ENCODE results near the gene PLAC9. TPM values are rescaled to one million over a fixed set of nuclear protein-coding genes. Genes with fewer than 3 reads are reported as not detected.

PLAC9 gene
- total RNA-seq, 2 donors from 2014 or later: 6.5 to 39.9 TPM

DNA sequence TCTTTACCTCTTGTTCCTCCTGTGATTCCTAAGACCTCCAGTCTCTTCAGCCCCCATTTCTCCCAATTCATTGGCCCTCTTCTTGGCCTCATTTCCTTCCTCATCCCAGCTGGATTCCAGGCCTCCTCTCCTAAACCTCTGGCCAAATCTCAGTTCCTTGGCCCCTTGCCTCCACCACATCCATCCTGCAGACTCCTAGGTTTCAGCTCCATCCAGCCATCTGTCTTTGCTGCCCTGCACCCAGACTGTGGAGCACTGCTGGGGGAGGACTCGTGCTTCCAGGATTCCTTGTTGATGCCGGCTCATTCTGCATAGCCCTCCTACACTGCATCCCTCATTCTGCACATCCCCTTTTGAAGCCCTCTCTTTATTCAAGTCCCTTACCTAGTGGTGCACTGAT lies 6.7 kb downstream of the PLAC9 start:
- DNase-seq: no peak
- TF ChIP-seq POLR2A (IDR thresholded peaks at IDR 0.05): no peak
- TF ChIP-seq, protein P1, sequence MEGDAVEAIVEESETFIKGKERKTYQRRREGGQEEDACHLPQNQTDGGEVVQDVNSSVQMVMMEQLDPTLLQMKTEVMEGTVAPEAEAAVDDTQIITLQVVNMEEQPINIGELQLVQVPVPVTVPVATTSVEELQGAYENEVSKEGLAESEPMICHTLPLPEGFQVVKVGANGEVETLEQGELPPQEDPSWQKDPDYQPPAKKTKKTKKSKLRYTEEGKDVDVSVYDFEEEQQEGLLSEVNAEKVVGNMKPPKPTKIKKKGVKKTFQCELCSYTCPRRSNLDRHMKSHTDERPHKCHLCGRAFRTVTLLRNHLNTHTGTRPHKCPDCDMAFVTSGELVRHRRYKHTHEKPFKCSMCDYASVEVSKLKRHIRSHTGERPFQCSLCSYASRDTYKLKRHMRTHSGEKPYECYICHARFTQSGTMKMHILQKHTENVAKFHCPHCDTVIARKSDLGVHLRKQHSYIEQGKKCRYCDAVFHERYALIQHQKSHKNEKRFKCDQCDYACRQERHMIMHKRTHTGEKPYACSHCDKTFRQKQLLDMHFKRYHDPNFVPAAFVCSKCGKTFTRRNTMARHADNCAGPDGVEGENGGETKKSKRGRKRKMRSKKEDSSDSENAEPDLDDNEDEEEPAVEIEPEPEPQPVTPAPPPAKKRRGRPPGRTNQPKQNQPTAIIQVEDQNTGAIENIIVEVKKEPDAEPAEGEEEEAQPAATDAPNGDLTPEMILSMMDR (IDR thresholded peaks at IDR 0.05): no peak
- intact Hi-C loops (cut with DNase I): no loop called here
- no peaks in the 10 kb centered on the region for H3K9me3 ChIP-seq
- no peak overlapping the region for H3K27ac ChIP-seq
- H3K4me3 ChIP-seq: no peak overlapping the region
- H3K36me3 ChIP-seq (replicated peaks in 1 of 2; ENCODE audit: insufficient read depth in 1 of 2, low read depth in 2 of 2): no peaks in the 10 kb centered on the region
- H3K4me1 ChIP-seq: peaks cover 9% of the 10 kb centered on the region
- H3K27me3 ChIP-seq: peaks cover 5 to 8% of the 10 kb centered on the region in 2 donors
- 55 to 67% methylated on average over 2 of the region's 2 CpGs for WGBS, 2 donors
- no peak for ATAC-seq

DNA sequence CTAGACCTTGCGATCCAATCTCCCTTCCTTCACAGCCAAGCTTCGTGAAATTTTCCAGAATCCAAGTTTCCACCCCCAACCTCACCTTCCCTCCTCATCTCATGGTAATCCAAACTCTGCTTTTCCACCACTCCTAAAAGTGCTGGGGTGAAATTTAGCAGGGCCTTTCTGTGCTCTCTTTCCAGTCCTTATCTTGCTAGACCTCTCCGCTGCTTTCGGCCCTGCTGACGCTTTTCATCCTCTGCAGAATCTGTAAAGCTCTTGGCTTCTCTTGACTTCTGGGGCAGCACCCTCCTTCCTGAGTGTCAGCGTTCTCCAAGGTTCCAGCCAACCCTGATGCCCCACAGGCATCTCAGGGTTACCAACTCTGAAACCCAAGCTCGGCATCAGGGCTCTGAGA lies 7.7 kb downstream of the PLAC9 start:
- 72 to 74% methylated on average over 7 of the region's 7 CpGs for WGBS, 2 donors
- intact Hi-C loops (cut with DNase I): loop anchor here (5.0 kb wide), 1 partner anchor 82 kb away; no protein-coding TSS in a partner anchor
- no peak for TF ChIP-seq POLR2A (IDR thresholded peaks at IDR 0.05)
- TF ChIP-seq, protein P1 (IDR thresholded peaks at IDR 0.05): no peak
- no peak for DNase-seq
- peaks cover 17% of the 10 kb centered on the region for H3K4me1 ChIP-seq
- no peak for ATAC-seq
- H3K27ac ChIP-seq: no peak overlapping the region
- no peaks in the 10 kb centered on the region for H3K9me3 ChIP-seq
- H3K36me3 ChIP-seq (replicated peaks in 1 of 2; ENCODE audit: insufficient read depth in 1 of 2, low read depth in 2 of 2): no peaks in the 10 kb centered on the region
- H3K27me3 ChIP-seq: peaks cover 5 to 8% of the 10 kb centered on the region in 2 donors
- no peak overlapping the region for H3K4me3 ChIP-seq

DNA sequence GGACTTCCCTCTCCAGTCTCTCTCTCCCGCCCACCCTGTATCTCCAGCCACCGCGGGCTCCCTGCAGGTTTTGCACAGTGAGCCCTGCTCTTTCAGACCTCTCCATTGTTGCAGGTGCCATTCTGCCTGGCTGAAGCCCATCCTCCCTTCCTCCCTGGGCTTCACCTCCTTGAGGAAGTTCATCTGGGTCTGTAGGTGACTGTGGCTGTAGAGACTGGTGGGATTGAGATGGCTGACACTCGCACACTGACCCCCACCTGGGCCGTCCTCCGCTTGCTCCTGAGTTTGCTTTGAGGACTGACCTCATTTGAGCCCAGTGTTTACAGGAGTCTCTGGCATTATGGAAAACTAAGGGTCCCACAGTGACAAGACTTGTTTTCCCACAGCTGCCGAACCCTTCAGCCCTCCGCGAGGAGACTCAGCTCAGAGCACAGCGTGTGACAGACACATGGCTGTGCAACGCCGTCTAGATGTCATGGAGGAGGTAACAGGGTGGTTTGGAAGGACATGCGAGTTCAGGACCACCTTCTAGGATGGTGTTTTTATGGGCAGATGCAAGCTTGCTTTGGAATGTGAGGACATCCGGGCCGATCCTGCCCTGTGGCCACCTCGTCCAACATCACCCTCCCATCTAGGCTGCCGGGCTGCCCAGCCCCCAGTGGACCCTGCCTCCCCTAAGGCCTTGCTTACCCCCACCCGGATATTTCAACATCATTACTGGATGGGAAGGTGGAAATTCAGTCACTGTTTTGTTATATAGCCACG lies 9.3 kb downstream of the PLAC9 start:
- no peak for DNase-seq
- H3K4me3 ChIP-seq: no peak overlapping the region
- 26 to 30% methylated on average over 19 of the region's 19 CpGs for WGBS, 2 donors
- no peaks in the 10 kb centered on the region for H3K36me3 ChIP-seq (replicated peaks in 1 of 2; ENCODE audit: insufficient read depth in 1 of 2, low read depth in 2 of 2)
- no peak for ATAC-seq
- TF ChIP-seq, protein P1 (IDR thresholded peaks at IDR 0.05): no peak
- no peak for TF ChIP-seq POLR2A (IDR thresholded peaks at IDR 0.05)
- H3K9me3 ChIP-seq: no peaks in the 10 kb centered on the region
- H3K27me3 ChIP-seq: peaks cover 5 to 8% of the 10 kb centered on the region in 2 donors
- intact Hi-C loops (cut with DNase I): loop anchor here (5.0 kb wide), 1 partner anchor 80 kb away; no protein-coding TSS in a partner anchor
- H3K27ac ChIP-seq: no peak overlapping the region
- H3K4me1 ChIP-seq: peaks cover 17% of the 10 kb centered on the region

- intact Hi-C loops (cut with DNase I): loop anchor here (5.0 kb wide), 1 partner anchor 78 kb away; no protein-coding TSS in a partner anchor
- H3K36me3 ChIP-seq (replicated peaks in 1 of 2; ENCODE audit: insufficient read depth in 1 of 2, low read depth in 2 of 2): no peaks in the 10 kb centered on the region
- H3K4me3 ChIP-seq: no peak overlapping the region
- DNase-seq: peak; percentile 41 to 55 (median 46)
- no peaks in the 10 kb centered on the region for H3K9me3 ChIP-seq
- peak overlapping the region in 1 of 4 donors; percentile 37 for H3K27ac ChIP-seq
- WGBS, 2 donors: 1 to 13% methylated on average over 11 to 28 of the region's 28 CpGs
- ATAC-seq: peak; percentile 59
- TF ChIP-seq, protein P1 (IDR thresholded peaks at IDR 0.05): no peak
- TF ChIP-seq POLR2A (IDR thresholded peaks at IDR 0.05): no peak
- H3K27me3 ChIP-seq: peaks cover 5 to 8% of the 10 kb centered on the region in 2 donors
- peaks cover 17% of the 10 kb centered on the region for H3K4me1 ChIP-seq
These were observed 11.7 kb downstream of the PLAC9 start for GRCh38 chr10:80144067-80144695.

Data from body of pancreas (tissue), 4 donors.